Measurements from ENCODE around the gene HYAL1.

Gene HYAL1

GRCh38 chr3:50345586-50346234 lies 42.3 kb upstream of the HYAL1 start, which contains the start of gene ZMYND10:
ZMYND10 (minus strand) TSS chr3:50345732; CDS start chr3:50345579, 153 bp downstream.
- H3K4me3 ChIP-seq (ENCODE audit: low read depth, low read length) = peak within 1 kb of the TSS; percentile 27
- no peak for TF ChIP-seq CTCF (IDR thresholded peaks at IDR 0.05; ENCODE audit: insufficient read depth, low read depth, low read length, missing control alignments)

GRCh38 chr3:50345008-50345407 lies 41.6 kb upstream of the HYAL1 start:
- DNase-seq (ENCODE audit: low read depth) = no peak
- no peak for TF ChIP-seq CTCF (IDR thresholded peaks at IDR 0.05; ENCODE audit: insufficient read depth, low read depth, low read length, missing control alignments)
- H3K4me3 ChIP-seq (ENCODE audit: low read depth, low read length) = no peak overlapping the region

More at GRCh38 chr3:50345586-50346234, 42.3 kb upstream of the HYAL1 start, which contains the start of gene ZMYND10:
- DNase-seq (ENCODE audit: low read depth) = peak; percentile 78

GRCh38 chr3:50342813-50343633 lies 39.6 kb upstream of the HYAL1 start:
- DNase-seq (ENCODE audit: low read depth) = no peak

GRCh38 chr3:50341996-50342650 lies 38.7 kb upstream of the HYAL1 start:
- no peak for TF ChIP-seq CTCF (IDR thresholded peaks at IDR 0.05; ENCODE audit: insufficient read depth, low read depth, low read length, missing control alignments)
- H3K4me3 ChIP-seq (ENCODE audit: low read depth, low read length) = no peak overlapping the region
- DNase-seq (ENCODE audit: low read depth) = no peak

More at GRCh38 chr3:50342813-50343633, 39.6 kb upstream of the HYAL1 start:
- no peak overlapping the region for H3K4me3 ChIP-seq (ENCODE audit: low read depth, low read length)
- TF ChIP-seq CTCF (IDR thresholded peaks at IDR 0.05; ENCODE audit: insufficient read depth, low read depth, low read length, missing control alignments) = no peak

- H3K4me3 ChIP-seq (ENCODE audit: low read depth, low read length) = peak overlapping the region; percentile 96
- no peak for DNase-seq (ENCODE audit: low read depth)
- no peak for TF ChIP-seq CTCF (IDR thresholded peaks at IDR 0.05; ENCODE audit: insufficient read depth, low read depth, low read length, missing control alignments)
These were observed 38.2 kb upstream of the HYAL1 start for GRCh38 chr3:50341537-50341936.

GRCh38 chr3:50340448-50341329 lies 37.3 kb upstream of the HYAL1 start, which contains the start of gene RASSF1:
RASSF1 (minus strand) TSS chr3:50340836; CDS start chr3:50340805, 31 bp downstream.
- TF ChIP-seq CTCF (IDR thresholded peaks at IDR 0.05; ENCODE audit: insufficient read depth, low read depth, low read length, missing control alignments) = no peak
- peak; percentile 92 for DNase-seq (ENCODE audit: low read depth)
- H3K4me3 ChIP-seq (ENCODE audit: low read depth, low read length) = peak within 1 kb of the TSS; percentile 96
